ENCODE results near the gene NRG3. TPM values are rescaled to one million over a fixed set of nuclear protein-coding genes. Genes with fewer than 3 reads are reported as not detected.

Gene NRG3
- total and polyA plus RNA-seq, 11 donors, result 0.11 to 0.41 (median 0.27) TPM; not detected in 7

GRCh38 chr10:81967716-81968115 is 92.7 kb downstream of the NRG3 start:
- DNase-seq, result no peak
- TF ChIP-seq POLR2A (IDR thresholded peaks at IDR 0.05), result no peak
- no peak for TF ChIP-seq CTCF (IDR thresholded peaks at IDR 0.05)
- Histone ChIP-seq H3K36me3 (no peaks in the 10 kb centered on the region), H3K4me3 (no peak overlapping the region), H3K9me3 (peaks cover 0 to 21% (median 10%) of the 10 kb centered on the region in 12 donors), H3K27ac (no peak overlapping the region), H3K27me3 (no peaks in the 10 kb centered on the region), H3K4me1 (no peaks in the 10 kb centered on the region)
- intact Hi-C loops (cut with DNase I), result no loop called here
- ATAC-seq, result no peak

GRCh38 chr10:81969136-81969535 is 94.1 kb downstream of the NRG3 start:
- Histone ChIP-seq H3K27me3 (no peaks in the 10 kb centered on the region), H3K4me1 (no peaks in the 10 kb centered on the region), H3K4me3 (no peak overlapping the region), H3K36me3 (no peaks in the 10 kb centered on the region), H3K27ac (no peak overlapping the region), H3K9me3 (peaks cover 0 to 35% (median 16%) of the 10 kb centered on the region in 12 donors)
- DNase-seq, result no peak
- intact Hi-C loops (cut with DNase I), result no loop called here
- no peak for ATAC-seq
- TF ChIP-seq POLR2A (IDR thresholded peaks at IDR 0.05) (no peak), CTCF (IDR thresholded peaks at IDR 0.05) (no peak)
- WGBS, 4 donors, result 56 to 76% (median 64%) methylated on average over 2 of the region's 2 CpGs

- intact Hi-C loops (cut with DNase I), result no loop called here
- DNase-seq (no peak), ATAC-seq (no peak)
- Histone ChIP-seq H3K36me3 (no peaks in the 10 kb centered on the region), H3K27ac (no peak overlapping the region), H3K4me1 (no peaks in the 10 kb centered on the region), H3K27me3 (no peaks in the 10 kb centered on the region), H3K4me3 (no peak overlapping the region), H3K9me3 (peaks cover 0 to 21% (median 6%) of the 10 kb centered on the region in 12 donors)
- no peak for TF ChIP-seq CTCF (IDR thresholded peaks at IDR 0.05)
- no peak for TF ChIP-seq POLR2A (IDR thresholded peaks at IDR 0.05)
- WGBS, 4 donors, result 51 to 55% (median 52%) methylated on average over 2 of the region's 2 CpGs
Observed at GRCh38 chr10:81978238-81978637, 103.2 kb downstream of the NRG3 start.

GRCh38 chr10:81981724-81982123 is 106.7 kb downstream of the NRG3 start:
- WGBS, 4 donors, result 65 to 85% (median 74%) methylated on average over 1 of the region's 1 CpG
- no peak for TF ChIP-seq POLR2A (IDR thresholded peaks at IDR 0.05)
- TF ChIP-seq CTCF (IDR thresholded peaks at IDR 0.05), result no peak
- no peak for ATAC-seq

More at GRCh38 chr10:81981724-81982123, 106.7 kb downstream of the NRG3 start:
- Histone ChIP-seq H3K4me1 (no peaks in the 10 kb centered on the region), H3K27ac (no peak overlapping the region), H3K4me3 (no peak overlapping the region), H3K36me3 (no peaks in the 10 kb centered on the region), H3K27me3 (no peaks in the 10 kb centered on the region), H3K9me3 (peaks cover 0 to 6% (median 0%) of the 10 kb centered on the region in 12 donors)
- intact Hi-C loops (cut with DNase I), result no loop called here
- no peak for DNase-seq
